GM23338 (cell line): ENCODE measurements around the gene SRGAP1. TPM values are rescaled to one million over a fixed set of nuclear protein-coding genes. Genes with fewer than 3 reads are reported as not detected.

ENCODE experiments used
- ATAC-seq: fragments of 200-7000 bp; cut with Tn5 transposase; 3 replicates; pipeline ENCODE4 v1.9.1; 2020
- DNase-seq: peaks from one replicate; pipeline ENCODE4 v3.0.0-alpha.2; 2015; ENCODE audit warnings: low spot score
- H2AFZ ChIP-seq: fragments of 200-600 bp; sonication (generic); 2 replicates; pipeline ENCODE4 v1.8.0; 2016; ENCODE audit warnings: antibody characterized with exemption, mild to moderate bottlenecking, moderate library complexity
- H3F3A ChIP-seq: fragments of 200-600 bp; sonication (generic); replicated peaks from 2 replicates; pipeline ENCODE4 v1.8.0; 2017; ENCODE audit warnings: antibody characterized with exemption, mixed run types, low read depth
- H3K27ac ChIP-seq: fragments of 200-600 bp; sonication (generic); 2 replicates; pipeline ENCODE4 v1.6.1; 2016; ENCODE audit warnings: low read depth
- H3K27me3 ChIP-seq: fragments of 200-600 bp; sonication (generic); 2 replicates; pipeline ENCODE4 v1.8.0; 2016; ENCODE audit warnings: mild to moderate bottlenecking, mixed run types, moderate library complexity; ENCODE audit not compliant: insufficient read depth
- H3K36me3 ChIP-seq: fragments of 200-600 bp; sonication (generic); 2 replicates; pipeline ENCODE4 v1.8.0; 2016; ENCODE audit warnings: mild to moderate bottlenecking; ENCODE audit not compliant: insufficient read depth
- H3K4me1 ChIP-seq: fragments of 200-600 bp; sonication (generic); 2 replicates; pipeline ENCODE4 v1.8.0; 2016; ENCODE audit warnings: mild to moderate bottlenecking, moderate library complexity; ENCODE audit not compliant: insufficient read depth
- H3K4me2 ChIP-seq: fragments of 200-600 bp; sonication (generic); 2 replicates; pipeline ENCODE4 v1.7.1; 2017; ENCODE audit warnings: mixed run types
- H3K4me3 ChIP-seq: fragments of 200-600 bp; sonication (generic); 2 replicates; pipeline ENCODE4 v1.6.1; 2016; ENCODE audit warnings: mixed run types
- H3K79me2 ChIP-seq: fragments of 200-600 bp; sonication (generic); replicated peaks from 2 replicates; pipeline ENCODE4 v1.8.0; 2017; ENCODE audit warnings: mild to moderate bottlenecking; ENCODE audit not compliant: insufficient read depth
- H3K9me2 ChIP-seq: fragments of 200-600 bp; sonication (generic); 2 replicates; pipeline ENCODE4 v1.8.0; 2017; ENCODE audit not compliant: insufficient read depth
- H4K20me1 ChIP-seq: fragments of 200-600 bp; sonication (generic); replicated peaks from 2 replicates; pipeline ENCODE4 v1.8.0; 2017; ENCODE audit warnings: mild to moderate bottlenecking; ENCODE audit not compliant: insufficient read depth
- H3K27ac Mint-ChIP-seq: 2 replicates; pipeline ENCODE4 v1.8.0; 2020; ENCODE audit warnings: inconsistent platforms, mild to moderate bottlenecking, moderate library complexity, mixed read lengths
- H3K27me3 Mint-ChIP-seq: 3 replicates; pipeline ENCODE4 v1.8.0; 2022; ENCODE audit warnings: low read depth, mild to moderate bottlenecking, moderate library complexity, mixed read lengths, inconsistent platforms; ENCODE audit not compliant: insufficient read depth, poor library complexity
- H3K36me3 Mint-ChIP-seq: 3 replicates; pipeline ENCODE4 v1.8.0; 2021; ENCODE audit warnings: low read depth, mild to moderate bottlenecking, inconsistent platforms, moderate library complexity, mixed read lengths
- H3K4me1 Mint-ChIP-seq: 3 replicates; pipeline ENCODE4 v1.8.0; 2020; ENCODE audit warnings: mild to moderate bottlenecking, inconsistent platforms, mixed read lengths
- H3K4me3 Mint-ChIP-seq: 3 replicates; pipeline ENCODE4 v1.8.0; 2021; ENCODE audit warnings: moderate library complexity, mild to moderate bottlenecking, inconsistent platforms, mixed read lengths
- H3K9me3 Mint-ChIP-seq: 3 replicates; pipeline ENCODE4 v1.8.0; 2020; ENCODE audit warnings: moderate library complexity, mild to moderate bottlenecking, inconsistent platforms, mixed read lengths
- CREB1 ChIP-seq: fragments of 250-450 bp; sonication (Bioruptor Pico); IDR thresholded peaks from 2 replicates; pipeline ENCODE4 v1.5.0; 2020; ENCODE audit warnings: low read depth, mild to moderate bottlenecking, moderate library complexity
- EZH2 ChIP-seq: fragments of 200-600 bp; sonication (generic); IDR thresholded peaks from one replicate; pipeline ENCODE4 v1.8.0; 2017; ENCODE audit warnings: antibody characterized with exemption, mild to moderate bottlenecking, low read depth; ENCODE audit not compliant: unreplicated experiment
- EZH2phosphoT487 ChIP-seq: fragments of 200-600 bp; sonication (generic); IDR thresholded peaks from one replicate; pipeline ENCODE4 v1.8.1; 2018; ENCODE audit warnings: antibody characterized with exemption; ENCODE audit not compliant: unreplicated experiment
- JUNB ChIP-seq: IDR thresholded peaks from one replicate; pipeline ENCODE4 v1.6.1; 2016; ENCODE audit warnings: antibody characterized with exemption; ENCODE audit not compliant: unreplicated experiment
- NANOG ChIP-seq: IDR thresholded peaks from 2 replicates; pipeline ENCODE4 v1.6.1; 2016; ENCODE audit warnings: antibody characterized with exemption, borderline replicate concordance
- POLR2AphosphoS5 ChIP-seq: IDR thresholded peaks from 2 replicates; pipeline ENCODE4 v1.6.1; 2016; ENCODE audit warnings: antibody characterized with exemption, low read depth
- STAT1 ChIP-seq: IDR thresholded peaks from one replicate; pipeline ENCODE4 v1.6.1; 2016; ENCODE audit warnings: antibody characterized with exemption; ENCODE audit not compliant: unreplicated experiment
- ZNF114 ChIP-seq: fragments of 250-450 bp; sonication (Bioruptor Pico); IDR thresholded peaks from 2 replicates; pipeline ENCODE4 v1.5.0; 2020; ENCODE audit warnings: mild to moderate bottlenecking, moderate library complexity
- ZNF331 ChIP-seq: fragments of 250-450 bp; sonication (Bioruptor Pico); IDR thresholded peaks from 2 replicates; pipeline ENCODE4 v1.5.0; 2020; ENCODE audit warnings: low read depth, mild to moderate bottlenecking, moderate library complexity
- ZNF462 ChIP-seq: fragments of 250-450 bp; sonication (Bioruptor Pico); IDR thresholded peaks from 2 replicates; pipeline ENCODE4 v1.5.0; 2020; ENCODE audit warnings: mild to moderate bottlenecking, moderate library complexity
- polyA plus RNA-seq: library from polyadenylated mRNA; unstranded; fragments of >200 nt; fragmentation: Nextera tagmentation; extraction: Ambion mirVana; gene quantifications from 2 replicates; pipeline ENCODE4 v1.2.1, GENCODE V29; 2016
- total RNA-seq: library from RNA; depleted of rRNA; stranded (reverse); fragments of >200 nt; shearing (Covaris generic); gene quantifications from 2 replicates; pipeline ENCODE4 v1.2.3, GENCODE V29; 2014
- TF ChIP-seq, protein P1 (sequence below): IDR thresholded peaks from 2 replicates; pipeline ENCODE4 v1.6.1; 2016; ENCODE audit warnings: antibody characterized with exemption
- TF ChIP-seq, protein P2 (sequence below), 2 experiments: fragments of 200-600 bp in 1 of 2; sonication (generic) in 1 of 2; conservative IDR thresholded peaks; 2 replicates each; pipeline versions ENCODE4 v1.5.1 to v1.6.1; 2016 to 2017; ENCODE audit warnings: antibody characterized with exemption in 2 of 2, low read depth in 2 of 2, mild to moderate bottlenecking in 2 of 2, moderate library complexity in 1 of 2
- TF ChIP-seq, protein P3 (sequence below): IDR thresholded peaks from one replicate; pipeline ENCODE4 v1.6.1; 2018; ENCODE audit warnings: antibody characterized with exemption; ENCODE audit not compliant: unreplicated experiment

Gene SRGAP1
- total and polyA plus RNA-seq, 2 experiments from 2014 or later: 6.1 to 8.1 TPM

GRCh38 chr12:64173456-64173855 is 329.0 kb downstream of the SRGAP1 start:
- H3K4me1 ChIP-seq: peaks cover 27% of the 10 kb centered on the region
- Mint-ChIP-seq H3K4me1 (peaks cover 25% of the 10 kb centered on the region), H3K4me3 (no peak overlapping the region), H3K36me3 (no peaks in the 10 kb centered on the region), H3K9me3 (no peaks in the 10 kb centered on the region), H3K27ac (no peak overlapping the region), H3K27me3 (peaks cover 5% of the 10 kb centered on the region)
- DNase-seq (no peak), ATAC-seq (no peak)
- no peaks in the 10 kb centered on the region for H3K36me3 ChIP-seq
- H3K4me3 ChIP-seq: no peak overlapping the region
- H2AFZ ChIP-seq: 0 out of 2 replicates have a peak overlapping the region, but pooled peaks have one; percentile 21
- TF ChIP-seq CREB1 (CRISPR knock-in tag): no peak
- no peak for TF ChIP-seq EZH2
- TF ChIP-seq STAT1: no peak
- no peak for TF ChIP-seq JUNB
- TF ChIP-seq, protein P1, sequence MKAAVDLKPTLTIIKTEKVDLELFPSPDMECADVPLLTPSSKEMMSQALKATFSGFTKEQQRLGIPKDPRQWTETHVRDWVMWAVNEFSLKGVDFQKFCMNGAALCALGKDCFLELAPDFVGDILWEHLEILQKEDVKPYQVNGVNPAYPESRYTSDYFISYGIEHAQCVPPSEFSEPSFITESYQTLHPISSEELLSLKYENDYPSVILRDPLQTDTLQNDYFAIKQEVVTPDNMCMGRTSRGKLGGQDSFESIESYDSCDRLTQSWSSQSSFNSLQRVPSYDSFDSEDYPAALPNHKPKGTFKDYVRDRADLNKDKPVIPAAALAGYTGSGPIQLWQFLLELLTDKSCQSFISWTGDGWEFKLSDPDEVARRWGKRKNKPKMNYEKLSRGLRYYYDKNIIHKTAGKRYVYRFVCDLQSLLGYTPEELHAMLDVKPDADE: no peak
- TF ChIP-seq NANOG: no peak
- TF ChIP-seq, protein P2, sequence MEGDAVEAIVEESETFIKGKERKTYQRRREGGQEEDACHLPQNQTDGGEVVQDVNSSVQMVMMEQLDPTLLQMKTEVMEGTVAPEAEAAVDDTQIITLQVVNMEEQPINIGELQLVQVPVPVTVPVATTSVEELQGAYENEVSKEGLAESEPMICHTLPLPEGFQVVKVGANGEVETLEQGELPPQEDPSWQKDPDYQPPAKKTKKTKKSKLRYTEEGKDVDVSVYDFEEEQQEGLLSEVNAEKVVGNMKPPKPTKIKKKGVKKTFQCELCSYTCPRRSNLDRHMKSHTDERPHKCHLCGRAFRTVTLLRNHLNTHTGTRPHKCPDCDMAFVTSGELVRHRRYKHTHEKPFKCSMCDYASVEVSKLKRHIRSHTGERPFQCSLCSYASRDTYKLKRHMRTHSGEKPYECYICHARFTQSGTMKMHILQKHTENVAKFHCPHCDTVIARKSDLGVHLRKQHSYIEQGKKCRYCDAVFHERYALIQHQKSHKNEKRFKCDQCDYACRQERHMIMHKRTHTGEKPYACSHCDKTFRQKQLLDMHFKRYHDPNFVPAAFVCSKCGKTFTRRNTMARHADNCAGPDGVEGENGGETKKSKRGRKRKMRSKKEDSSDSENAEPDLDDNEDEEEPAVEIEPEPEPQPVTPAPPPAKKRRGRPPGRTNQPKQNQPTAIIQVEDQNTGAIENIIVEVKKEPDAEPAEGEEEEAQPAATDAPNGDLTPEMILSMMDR (conservative IDR thresholded peaks at IDR 0.05; ENCODE audit: low read depth in 2 of 2): no peak
- no peak for TF ChIP-seq POLR2AphosphoS5
- no peak for TF ChIP-seq ZNF331
- TF ChIP-seq ZNF462: no peak
- TF ChIP-seq ZNF114: no peak
- TF ChIP-seq, protein P3, sequence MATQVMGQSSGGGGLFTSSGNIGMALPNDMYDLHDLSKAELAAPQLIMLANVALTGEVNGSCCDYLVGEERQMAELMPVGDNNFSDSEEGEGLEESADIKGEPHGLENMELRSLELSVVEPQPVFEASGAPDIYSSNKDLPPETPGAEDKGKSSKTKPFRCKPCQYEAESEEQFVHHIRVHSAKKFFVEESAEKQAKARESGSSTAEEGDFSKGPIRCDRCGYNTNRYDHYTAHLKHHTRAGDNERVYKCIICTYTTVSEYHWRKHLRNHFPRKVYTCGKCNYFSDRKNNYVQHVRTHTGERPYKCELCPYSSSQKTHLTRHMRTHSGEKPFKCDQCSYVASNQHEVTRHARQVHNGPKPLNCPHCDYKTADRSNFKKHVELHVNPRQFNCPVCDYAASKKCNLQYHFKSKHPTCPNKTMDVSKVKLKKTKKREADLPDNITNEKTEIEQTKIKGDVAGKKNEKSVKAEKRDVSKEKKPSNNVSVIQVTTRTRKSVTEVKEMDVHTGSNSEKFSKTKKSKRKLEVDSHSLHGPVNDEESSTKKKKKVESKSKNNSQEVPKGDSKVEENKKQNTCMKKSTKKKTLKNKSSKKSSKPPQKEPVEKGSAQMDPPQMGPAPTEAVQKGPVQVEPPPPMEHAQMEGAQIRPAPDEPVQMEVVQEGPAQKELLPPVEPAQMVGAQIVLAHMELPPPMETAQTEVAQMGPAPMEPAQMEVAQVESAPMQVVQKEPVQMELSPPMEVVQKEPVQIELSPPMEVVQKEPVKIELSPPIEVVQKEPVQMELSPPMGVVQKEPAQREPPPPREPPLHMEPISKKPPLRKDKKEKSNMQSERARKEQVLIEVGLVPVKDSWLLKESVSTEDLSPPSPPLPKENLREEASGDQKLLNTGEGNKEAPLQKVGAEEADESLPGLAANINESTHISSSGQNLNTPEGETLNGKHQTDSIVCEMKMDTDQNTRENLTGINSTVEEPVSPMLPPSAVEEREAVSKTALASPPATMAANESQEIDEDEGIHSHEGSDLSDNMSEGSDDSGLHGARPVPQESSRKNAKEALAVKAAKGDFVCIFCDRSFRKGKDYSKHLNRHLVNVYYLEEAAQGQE: no peak
- no peak for TF ChIP-seq EZH2phosphoT487
- H4K20me1 ChIP-seq: no peaks in the 10 kb centered on the region
- H3K79me2 ChIP-seq: no peaks in the 10 kb centered on the region
- H3K9me2 ChIP-seq: peaks cover 4% of the 10 kb centered on the region; the same call in 1 of the 2 replicates
- H3K4me2 ChIP-seq: no peak overlapping the region
- H3F3A ChIP-seq: no peaks in the 10 kb centered on the region
- H3K27me3 ChIP-seq: no peaks in the 10 kb centered on the region
- no peak overlapping the region for H3K27ac ChIP-seq
